GM19395 (cell line): Measurements from ENCODE around the gene CMTR2.

Experiments
- ATAC-seq: cut with Tn5 transposase; IDR thresholded peaks from one replicate; pipeline ENCODE4 v1.9.1; 2021; ENCODE audit warnings: mild to moderate bottlenecking, moderate library complexity; ENCODE audit not compliant: unreplicated experiment

The CMTR2 gene

DNA sequence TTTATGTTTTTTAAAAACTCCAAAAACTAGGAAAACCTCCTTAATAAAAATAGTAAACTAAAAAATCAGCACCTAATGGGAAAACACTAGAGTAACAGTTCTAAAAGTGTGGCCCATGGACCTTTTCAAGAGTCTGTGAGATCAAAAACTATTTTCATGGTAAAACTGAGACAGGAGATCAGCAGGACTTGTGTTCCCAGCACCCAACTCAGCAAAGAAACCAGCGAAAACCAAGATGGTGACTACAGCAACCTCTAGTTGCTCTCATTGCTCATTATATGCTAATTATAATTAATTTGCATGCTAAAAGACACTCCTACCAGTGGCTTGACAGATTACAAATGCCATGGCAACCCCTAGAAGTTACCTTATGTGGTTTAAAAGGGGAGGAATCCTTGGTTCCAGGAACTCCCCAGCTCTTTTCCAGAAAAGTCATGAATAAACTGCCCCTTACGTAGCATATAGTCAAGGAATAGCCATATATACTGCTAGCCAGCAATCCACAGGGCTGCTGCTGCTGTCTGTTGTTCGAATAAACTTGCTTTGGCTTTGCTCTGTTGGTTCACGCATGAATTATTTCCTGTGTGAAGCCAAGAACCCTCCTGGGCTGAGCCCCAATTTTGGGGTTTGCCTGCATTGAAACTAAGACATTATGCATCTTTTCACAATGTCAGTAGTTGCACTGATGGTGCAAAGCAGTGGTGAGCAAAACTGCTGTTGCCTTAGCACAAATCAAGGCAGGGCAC, 12.4 kb downstream of the CMTR2 start:
- ATAC-seq: no peak

DNA sequence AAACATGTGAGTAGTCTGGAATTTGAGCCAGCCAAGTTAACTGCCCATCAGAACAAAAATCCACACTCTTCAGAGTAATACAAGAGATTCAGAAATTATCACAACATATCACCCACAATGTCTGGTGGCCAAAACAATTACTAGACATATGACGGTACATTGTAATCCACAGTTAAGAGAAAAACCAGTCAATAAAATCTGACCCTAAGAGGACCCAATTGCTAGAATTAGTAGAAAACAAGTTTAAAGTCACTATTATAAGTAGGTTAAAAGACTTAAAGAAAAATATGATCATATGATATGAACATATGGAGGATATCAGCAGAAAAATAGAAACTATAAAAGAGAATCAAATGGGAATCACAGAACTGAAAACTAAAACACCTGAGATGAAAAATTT, 15.8 kb downstream of the CMTR2 start:
- no peak for ATAC-seq

- no peak for ATAC-seq
Observed at GRCh38 chr16:71264299-71264698, 24.9 kb downstream of the CMTR2 start.

DNA sequence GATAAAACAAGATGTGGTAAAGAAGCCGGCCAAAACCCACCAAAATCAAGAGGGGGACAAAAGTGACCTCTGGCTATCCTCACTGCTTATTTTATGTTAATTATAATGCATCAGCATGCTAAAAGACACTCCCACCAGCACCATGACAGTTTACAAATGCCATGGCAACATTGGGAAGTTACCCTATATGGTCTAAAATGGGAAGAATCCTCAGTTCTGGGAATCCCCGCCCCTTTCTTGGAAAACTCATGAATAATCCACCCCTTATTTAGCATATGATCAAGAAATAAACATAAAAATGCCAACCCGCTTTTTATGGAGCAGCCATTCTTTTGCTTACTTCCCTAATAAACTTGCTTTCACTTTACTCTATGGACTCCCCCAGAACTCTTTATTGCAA, 25.6 kb downstream of the CMTR2 start:
- ATAC-seq: no peak

DNA sequence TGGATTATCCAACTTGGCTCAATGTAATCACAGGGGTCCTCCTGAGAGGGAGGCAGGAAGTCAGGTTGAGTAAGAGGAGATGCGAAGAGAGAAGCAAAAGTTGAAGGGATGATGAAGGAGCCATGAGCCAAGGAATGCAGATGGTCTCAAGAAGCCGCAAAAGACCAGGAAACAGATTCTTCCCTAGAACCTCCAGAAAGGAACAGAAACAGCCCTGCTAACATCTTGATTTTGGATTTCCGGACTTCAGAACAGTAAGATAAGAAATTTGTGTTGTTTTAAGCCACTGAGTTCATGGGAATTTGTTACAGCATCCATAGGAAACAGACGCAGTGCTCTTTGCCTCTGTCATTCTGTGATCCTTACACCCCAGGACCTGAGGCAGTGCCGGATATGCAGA, 26.8 kb downstream of the CMTR2 start:
- no peak for ATAC-seq

DNA sequence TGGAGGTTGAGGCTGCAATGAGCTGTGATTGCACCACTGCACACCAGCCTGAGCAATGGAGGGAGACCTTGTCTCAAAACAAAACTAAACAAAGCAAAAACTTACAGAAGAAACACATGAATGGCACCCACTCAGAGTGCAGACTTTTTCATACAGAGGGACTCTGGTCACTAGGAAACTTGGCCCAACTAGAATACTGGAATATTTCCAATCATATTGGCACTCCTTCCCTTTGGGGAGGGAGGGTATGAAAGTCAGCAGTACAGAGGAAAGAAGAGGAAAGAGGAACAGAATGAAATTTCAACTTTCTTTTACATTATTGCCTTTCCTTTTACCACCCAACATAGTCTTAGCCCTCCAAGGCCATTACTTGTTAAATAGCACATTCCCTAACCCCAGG, 28.2 kb downstream of the CMTR2 start:
- ATAC-seq: no peak

GRCh38 chr16:71259086-71259485, 30.1 kb downstream of the CMTR2 start:
- no peak for ATAC-seq

- no peak for ATAC-seq
Observed at GRCh38 chr16:71258372-71258771, 30.8 kb downstream of the CMTR2 start.

DNA sequence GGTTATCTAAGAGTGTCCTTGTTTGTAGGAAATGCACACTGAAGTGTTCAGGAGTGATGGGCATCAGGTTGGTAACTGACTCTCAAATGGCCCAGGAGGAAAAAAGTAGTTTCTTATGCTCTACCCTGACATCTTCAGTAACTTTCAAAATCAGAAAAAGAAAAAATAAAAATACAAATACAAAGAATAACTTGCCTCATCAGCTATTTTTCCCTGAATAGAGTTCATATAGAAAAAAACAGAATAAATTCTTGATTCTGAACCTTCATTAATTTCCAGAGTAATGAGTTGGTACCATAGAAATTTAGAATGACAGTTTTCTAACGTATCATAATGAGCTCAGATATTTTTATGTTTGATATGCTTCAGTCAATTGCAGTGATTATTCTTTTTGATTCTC, 31.4 kb downstream of the CMTR2 start:
- ATAC-seq: no peak

- no peak for ATAC-seq
Observed at GRCh38 chr16:71255721-71256120, 33.5 kb downstream of the CMTR2 start.

DNA sequence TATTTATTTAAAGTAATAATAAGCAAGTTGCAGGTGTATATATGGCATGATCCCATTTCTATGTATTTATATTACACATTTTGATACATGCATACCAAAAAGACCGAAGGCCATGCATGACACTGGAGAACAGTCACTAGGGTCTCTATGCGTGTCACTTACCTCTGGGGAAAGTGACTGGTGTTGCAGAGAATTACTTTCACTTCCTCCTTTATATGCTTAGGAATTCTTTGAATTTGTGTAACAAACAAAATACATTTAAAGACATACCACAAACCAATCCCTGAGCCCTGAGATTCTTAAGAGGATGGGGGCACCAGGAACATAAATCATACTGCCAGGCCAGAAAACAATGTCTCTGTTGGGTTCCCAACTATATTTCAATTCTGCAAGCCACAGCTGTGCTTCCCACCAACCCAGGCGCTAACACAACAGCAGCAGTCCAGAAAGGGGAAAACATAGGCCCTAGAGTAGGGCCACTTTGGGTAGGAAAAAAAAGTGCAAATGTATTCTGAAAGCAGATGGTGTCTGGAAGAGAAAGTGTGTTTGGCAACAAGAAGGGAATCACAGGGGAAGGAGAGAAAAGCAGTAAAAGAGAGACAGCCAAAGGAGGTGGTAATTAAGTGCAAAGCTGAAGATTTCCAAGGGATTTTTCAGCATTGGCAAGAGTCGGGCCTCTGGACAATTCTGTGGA, 34.2 kb downstream of the CMTR2 start:
- no peak for ATAC-seq

GRCh38 chr16:71250461-71251235, 38.6 kb downstream of the CMTR2 start:
- ATAC-seq: no peak

DNA sequence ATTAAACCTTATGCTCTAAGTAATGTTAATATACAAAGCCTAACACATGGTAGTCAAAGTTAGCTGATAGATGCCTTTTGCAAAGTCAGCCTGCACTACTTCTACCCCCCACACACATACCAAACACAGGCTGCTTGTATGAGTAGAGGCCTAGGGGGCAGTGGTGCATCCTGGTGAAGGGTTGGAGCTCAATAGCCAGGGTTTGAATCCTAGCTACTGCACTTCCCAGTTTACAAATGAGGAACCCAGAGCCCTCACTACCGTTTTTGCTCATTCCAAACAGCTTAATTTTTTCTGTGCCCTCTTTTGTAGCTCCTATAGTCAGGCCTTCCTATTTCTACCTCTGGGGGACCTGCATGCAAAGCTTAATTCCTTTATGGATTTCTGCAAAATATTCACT, 39.8 kb downstream of the CMTR2 start:
- no peak for ATAC-seq

DNA sequence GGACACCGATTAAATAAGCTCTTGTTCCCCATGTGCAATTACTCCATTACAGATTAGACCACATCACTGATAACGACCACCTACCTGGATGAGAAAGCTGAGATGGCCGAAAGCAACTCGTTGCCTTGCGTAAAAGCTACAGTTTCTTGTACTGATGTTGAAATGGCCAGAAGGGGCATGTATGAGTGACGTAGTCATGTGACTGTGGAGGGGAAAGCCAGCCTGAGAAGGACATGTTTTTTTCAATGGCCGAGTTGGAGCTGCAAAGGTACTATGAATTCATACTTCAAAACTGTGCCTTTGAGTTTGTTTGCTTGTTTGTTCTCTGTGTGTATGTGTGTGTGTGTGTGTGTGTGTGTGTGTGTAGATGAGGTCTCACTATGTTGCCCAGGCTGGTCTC, 41.7 kb downstream of the CMTR2 start:
- no peak for ATAC-seq

DNA sequence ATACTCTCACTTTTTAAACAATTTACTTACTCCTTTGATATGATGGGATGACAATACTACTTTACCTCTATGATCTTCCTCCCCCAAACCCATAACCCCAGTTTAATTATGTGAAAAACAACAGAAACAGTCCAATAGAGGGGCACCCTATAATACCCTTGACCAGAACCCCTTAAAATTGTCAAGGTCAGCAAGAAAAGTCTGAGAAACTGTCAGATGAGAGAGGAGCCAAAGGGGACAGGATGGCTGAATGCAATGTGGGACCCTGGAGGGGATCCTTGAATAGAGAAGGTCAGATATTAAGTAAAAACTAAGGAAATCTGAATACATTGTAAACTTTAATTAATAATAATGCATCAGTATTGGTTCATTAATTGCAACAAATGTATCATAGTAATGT, 42.9 kb downstream of the CMTR2 start:
- ATAC-seq: no peak

DNA sequence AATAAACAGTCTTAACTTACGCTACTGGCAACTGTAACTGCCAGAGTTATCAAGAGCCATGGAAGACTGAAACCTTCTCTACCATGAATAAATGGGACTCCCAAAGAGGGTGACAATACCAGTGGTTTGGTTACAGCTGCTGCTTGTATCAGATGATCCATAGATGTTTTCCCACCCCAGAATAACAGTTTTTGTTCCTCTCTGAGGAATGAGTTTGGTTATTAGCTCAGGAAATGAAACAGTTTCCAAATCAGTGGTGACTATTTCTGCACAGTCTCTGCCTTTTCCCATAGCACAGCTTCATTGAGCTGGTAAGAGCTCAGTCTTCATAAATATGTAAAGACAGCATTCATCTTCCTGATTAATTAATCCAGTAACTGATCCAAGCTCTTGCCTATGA, 44.7 kb downstream of the CMTR2 start:
- ATAC-seq: no peak

DNA sequence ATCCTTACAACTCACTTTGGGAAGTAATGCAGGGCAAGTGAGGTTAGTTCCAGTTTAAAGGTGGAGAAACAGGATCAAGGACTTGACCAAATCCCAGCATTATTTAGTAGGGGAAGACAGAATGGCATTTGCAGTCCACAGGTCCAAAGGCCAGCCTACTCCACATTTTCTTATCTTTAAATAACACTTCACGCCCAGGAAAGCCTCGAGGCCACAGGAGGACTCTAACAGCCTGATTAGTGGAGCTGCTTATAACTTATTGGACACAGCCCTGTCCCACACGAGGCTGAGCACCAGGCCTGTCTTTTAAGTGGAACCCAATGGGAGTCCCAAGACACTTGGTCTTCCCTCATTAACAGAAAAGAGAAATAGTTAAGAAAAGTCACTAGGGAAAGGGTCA, 46.6 kb downstream of the CMTR2 start:
- no peak for ATAC-seq

DNA sequence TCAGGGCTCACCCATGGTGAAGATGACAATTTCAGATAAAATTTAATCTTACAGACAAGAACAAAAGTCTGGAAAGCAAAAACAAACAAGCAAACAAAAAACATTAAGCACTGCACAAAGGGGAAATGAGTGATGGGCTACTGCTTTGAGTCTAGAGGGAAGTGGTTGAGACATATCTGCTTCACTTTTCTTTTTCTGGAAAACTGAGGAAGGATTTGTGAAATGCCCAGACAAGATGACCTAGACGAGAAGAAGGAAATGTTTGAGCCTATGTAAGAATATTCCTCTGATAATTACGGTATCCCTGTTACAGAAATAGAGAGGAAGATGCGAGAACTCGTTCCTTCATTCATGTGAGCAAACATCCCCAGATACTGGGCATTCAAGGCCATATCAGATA, 47.2 kb downstream of the CMTR2 start:
- no peak for ATAC-seq
